GM12865 (cell line): ENCODE results near the gene MTPN.

Source experiments
- DNase-seq: peaks from one replicate; pipeline ENCODE4 v3.0.0; 2010; ENCODE audit warnings: low read depth
- H3K4me3 ChIP-seq: 2 replicates; pipeline ENCODE4 v1.5.1; 2011; ENCODE audit warnings: mild to moderate bottlenecking, low read depth, low read length, control low read depth
- TF ChIP-seq, protein P1 (sequence below): IDR thresholded peaks from 2 replicates; pipeline ENCODE4 v1.5.1; 2011; ENCODE audit warnings: low read length, control low read depth, low read depth, inconsistent platforms; ENCODE audit not compliant: insufficient read depth; ENCODE audit errors: missing control alignments

Gene MTPN

GRCh38 chr7:135901585-135902540 lies 75.3 kb downstream of the MTPN start:
- H3K4me3 ChIP-seq = no peak overlapping the region
- TF ChIP-seq, protein P1, sequence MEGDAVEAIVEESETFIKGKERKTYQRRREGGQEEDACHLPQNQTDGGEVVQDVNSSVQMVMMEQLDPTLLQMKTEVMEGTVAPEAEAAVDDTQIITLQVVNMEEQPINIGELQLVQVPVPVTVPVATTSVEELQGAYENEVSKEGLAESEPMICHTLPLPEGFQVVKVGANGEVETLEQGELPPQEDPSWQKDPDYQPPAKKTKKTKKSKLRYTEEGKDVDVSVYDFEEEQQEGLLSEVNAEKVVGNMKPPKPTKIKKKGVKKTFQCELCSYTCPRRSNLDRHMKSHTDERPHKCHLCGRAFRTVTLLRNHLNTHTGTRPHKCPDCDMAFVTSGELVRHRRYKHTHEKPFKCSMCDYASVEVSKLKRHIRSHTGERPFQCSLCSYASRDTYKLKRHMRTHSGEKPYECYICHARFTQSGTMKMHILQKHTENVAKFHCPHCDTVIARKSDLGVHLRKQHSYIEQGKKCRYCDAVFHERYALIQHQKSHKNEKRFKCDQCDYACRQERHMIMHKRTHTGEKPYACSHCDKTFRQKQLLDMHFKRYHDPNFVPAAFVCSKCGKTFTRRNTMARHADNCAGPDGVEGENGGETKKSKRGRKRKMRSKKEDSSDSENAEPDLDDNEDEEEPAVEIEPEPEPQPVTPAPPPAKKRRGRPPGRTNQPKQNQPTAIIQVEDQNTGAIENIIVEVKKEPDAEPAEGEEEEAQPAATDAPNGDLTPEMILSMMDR = no peak
- no peak for DNase-seq

DNA sequence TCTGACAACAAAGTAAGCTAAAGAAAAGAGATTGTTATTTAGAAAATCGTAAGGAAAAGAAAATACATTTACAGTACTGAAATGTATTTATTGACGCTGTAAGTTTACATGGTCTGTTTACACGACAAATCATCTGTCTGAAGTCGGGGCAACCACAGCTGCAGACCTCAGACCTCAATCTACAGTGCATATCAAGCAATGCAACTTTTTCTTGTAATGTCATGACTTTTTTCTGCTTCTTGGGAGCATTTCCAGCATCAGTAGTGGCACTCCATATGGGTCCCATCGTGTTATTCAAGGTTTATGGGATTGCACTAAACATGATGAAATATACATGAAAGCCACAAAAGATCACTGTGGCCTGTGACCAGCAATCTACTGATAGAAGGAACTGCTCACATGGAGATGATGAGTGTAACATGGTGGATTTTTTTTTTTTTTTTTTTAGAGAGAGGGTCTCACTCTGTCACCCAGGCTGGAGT lies 77.1 kb downstream of the MTPN start:
- no peak for DNase-seq
- no peak overlapping the region for H3K4me3 ChIP-seq
- TF ChIP-seq, protein P1 = no peak

- no peak overlapping the region for H3K4me3 ChIP-seq
- TF ChIP-seq, protein P1 = no peak
- DNase-seq = no peak
Observed at GRCh38 chr7:135899458-135900064, 77.6 kb downstream of the MTPN start.

- H3K4me3 ChIP-seq = no peak overlapping the region
- DNase-seq = no peak
- TF ChIP-seq, protein P1 = no peak
Observed at GRCh38 chr7:135898226-135898625, 78.9 kb downstream of the MTPN start.

GRCh38 chr7:135894816-135895215 lies 82.3 kb downstream of the MTPN start:
- no peak for DNase-seq
- H3K4me3 ChIP-seq = no peak overlapping the region
- TF ChIP-seq, protein P1 = no peak

GRCh38 chr7:135889823-135890222 lies 87.3 kb downstream of the MTPN start:
- DNase-seq = no peak
- TF ChIP-seq, protein P1 = no peak
- no peak overlapping the region for H3K4me3 ChIP-seq
